IMR-90 (cell line): ENCODE data around the gene CD180. TPM values are rescaled to one million over a fixed set of nuclear protein-coding genes. Genes with fewer than 3 reads are reported as not detected.

ENCODE experiments used
- ATAC-seq: fragments of 200-7000 bp; cut with Tn5 transposase; 2 replicates; pipeline ENCODE4 v1.9.1; 2020; ENCODE audit warnings: low read depth, mild to moderate bottlenecking, moderate library complexity
- BruUV-seq: library from RNA; stranded (reverse); fragments of 400-500 nt; replicated peaks from 2 replicates; lab custom pipeline; 2021; lab: Mats Ljungman, UMichigan
- CTCF ChIA-PET: fragments of 300-600 bp; formaldehyde crosslinking; extraction: SDS; loops from one replicate; lab custom pipeline; 2021; ENCODE audit warnings: antibody characterized with exemption; lab: Yijun Ruan, JAX
- POLR2A ChIA-PET: fragments of 300-600 bp; sonication (Branson Sonifier 250); formaldehyde crosslinking; loops from one replicate; lab custom pipeline; 2022; ENCODE audit warnings: antibody characterized with exemption; ENCODE audit not compliant: unreplicated experiment; lab: Charles Lee
- DNase-seq: peaks from one replicate; pipeline ENCODE4 v3.0.0; 2013
- H2AFZ ChIP-seq: replicated peaks from 2 replicates; pipeline ENCODE3; 2013; ENCODE audit warnings: low read length, mild to moderate bottlenecking; ENCODE audit not compliant: poor library complexity
- H2AK5ac ChIP-seq: 2 replicates; pipeline ENCODE4 v1.6.1; 2013; ENCODE audit warnings: low read depth, low read length, inconsistent platforms
- H2AK9ac ChIP-seq: replicated peaks from 2 replicates; pipeline ENCODE3; 2013; ENCODE audit warnings: mild to moderate bottlenecking, low read depth, low read length, moderate library complexity; ENCODE audit not compliant: poor library complexity
- H2BK120ac ChIP-seq: 2 replicates; pipeline ENCODE4 v1.6.1; 2013; ENCODE audit warnings: low read depth, low read length, inconsistent platforms
- H2BK15ac ChIP-seq: 3 replicates; pipeline ENCODE4 v1.6.1; 2013; ENCODE audit warnings: low read depth, low read length, inconsistent platforms
- H2BK20ac ChIP-seq: 2 replicates; pipeline ENCODE4 v1.6.1; 2013; ENCODE audit warnings: low read depth, mild to moderate bottlenecking, inconsistent platforms, low read length, moderate library complexity
- H2BK5ac ChIP-seq: 2 replicates; pipeline ENCODE4 v1.6.1; 2013; ENCODE audit warnings: mild to moderate bottlenecking, low read depth, low read length, inconsistent platforms; ENCODE audit not compliant: poor library complexity, severe bottlenecking
- H3K14ac ChIP-seq: replicated peaks from 2 replicates; pipeline ENCODE4 v1.6.1; 2013; ENCODE audit warnings: low read depth, low read length, inconsistent platforms
- H3K18ac ChIP-seq: 2 replicates; pipeline ENCODE4 v1.6.1; 2013; ENCODE audit warnings: low read depth, low read length, control low read depth
- H3K23ac ChIP-seq: 2 replicates; pipeline ENCODE4 v1.6.1; 2013; ENCODE audit warnings: low read depth, low read length, inconsistent platforms
- H3K27ac ChIP-seq: 2 replicates; pipeline ENCODE4 v1.5.1; 2013; ENCODE audit warnings: mild to moderate bottlenecking, control low read depth, low read length; ENCODE audit not compliant: insufficient read depth
- H3K27me3 ChIP-seq: 2 replicates; pipeline ENCODE4 v1.6.1; 2013; ENCODE audit warnings: low read length; ENCODE audit not compliant: control insufficient read depth, insufficient read depth
- H3K36me3 ChIP-seq: 2 replicates; pipeline ENCODE4 v1.6.1; 2013; ENCODE audit warnings: low read length, mixed read lengths; ENCODE audit not compliant: control insufficient read depth, insufficient read depth
- H3K4ac ChIP-seq: 2 replicates; pipeline ENCODE4 v1.6.1; 2013; ENCODE audit warnings: low read depth, low read length, inconsistent platforms
- H3K4me1 ChIP-seq: 2 replicates; pipeline ENCODE4 v1.6.1; 2013; ENCODE audit warnings: low read length, mixed read lengths; ENCODE audit not compliant: control insufficient read depth, insufficient read depth
- H3K4me2 ChIP-seq: 2 replicates; pipeline ENCODE4 v1.6.1; 2013; ENCODE audit warnings: low read depth, mild to moderate bottlenecking, control low read depth, low read length, moderate library complexity
- H3K4me3 ChIP-seq: 2 replicates; pipeline ENCODE4 v1.5.1; 2013; ENCODE audit warnings: low read depth, mild to moderate bottlenecking, control low read depth, low read length, moderate library complexity; ENCODE audit not compliant: insufficient read depth
- H3K56ac ChIP-seq: 2 replicates; pipeline ENCODE4 v1.6.1; 2013; ENCODE audit warnings: low read length, inconsistent platforms; ENCODE audit not compliant: insufficient read depth; ENCODE audit errors: extremely low read depth
- H3K79me1 ChIP-seq, 2 experiments: 2 replicates each; pipeline ENCODE4 v1.6.1; 2013; ENCODE audit warnings: low read length in 2 of 2, inconsistent platforms in 1 of 2, low read depth in 1 of 2
- H3K9ac ChIP-seq: 2 replicates; pipeline ENCODE4 v1.6.1; 2013; ENCODE audit warnings: low read depth, low read length, control low read depth
- H3K9me1 ChIP-seq: 2 replicates; pipeline ENCODE4 v1.6.1; 2013; ENCODE audit warnings: low read length, inconsistent platforms; ENCODE audit not compliant: insufficient read depth
- H3K9me3 ChIP-seq: 2 replicates; pipeline ENCODE4 v1.6.1; 2013; ENCODE audit warnings: low read length; ENCODE audit not compliant: control insufficient read depth, insufficient read depth
- H4K20me1 ChIP-seq: 2 replicates; pipeline ENCODE4 v1.6.1; 2013; ENCODE audit warnings: low read length, inconsistent platforms; ENCODE audit not compliant: insufficient read depth
- H4K5ac ChIP-seq: 2 replicates; pipeline ENCODE4 v1.6.1; 2013; ENCODE audit warnings: mild to moderate bottlenecking, low read depth, low read length, control low read depth
- H4K8ac ChIP-seq, 2 experiments: 2 replicates each; pipeline ENCODE4 v1.6.1; 2013; ENCODE audit warnings: low read depth in 2 of 2, low read length in 2 of 2, control low read depth in 1 of 2, inconsistent platforms in 1 of 2
- H4K91ac ChIP-seq: 2 replicates; pipeline ENCODE4 v1.6.1; 2013; ENCODE audit warnings: low read depth, low read length, inconsistent platforms; ENCODE audit not compliant: insufficient read depth
- BHLHE40 ChIP-seq: fragments of 150-350 bp; IDR thresholded peaks from 2 replicates; pipeline ENCODE4 v1.6.1; 2016; ENCODE audit warnings: mild to moderate bottlenecking, low read depth, low read length
- CEBPB ChIP-seq: IDR thresholded peaks from 2 replicates; pipeline ENCODE4 v1.6.1; 2012; ENCODE audit warnings: low read depth, low read length, improper control_type of control experiment
- FOS ChIP-seq: fragments of 150-350 bp; IDR thresholded peaks from 2 replicates; pipeline ENCODE4 v1.6.1; 2016; ENCODE audit warnings: low read depth, low read length
- MAFK ChIP-seq: IDR thresholded peaks from 2 replicates; pipeline ENCODE4 v1.6.1; 2012; ENCODE audit warnings: low read depth, low read length, improper control_type of control experiment
- MAZ ChIP-seq: IDR thresholded peaks from 2 replicates; pipeline ENCODE4 v1.6.1; 2012; ENCODE audit warnings: low read depth, mild to moderate bottlenecking, low read length, improper control_type of control experiment, moderate library complexity, borderline replicate concordance
- MXI1 ChIP-seq: IDR thresholded peaks from 2 replicates; pipeline ENCODE4 v1.6.1; 2012; ENCODE audit warnings: low read depth, mild to moderate bottlenecking, low read length, moderate library complexity, borderline replicate concordance
- NFE2L2 ChIP-seq: fragments of 150-350 bp; IDR thresholded peaks from 2 replicates; pipeline ENCODE4 v1.6.1; 2016; ENCODE audit warnings: low read depth, mild to moderate bottlenecking, low read length
- POLR2A ChIP-seq: IDR thresholded peaks from 2 replicates; pipeline ENCODE4 v1.6.1; 2012; ENCODE audit warnings: mild to moderate bottlenecking, low read depth, low read length
- RAD21 ChIP-seq: IDR thresholded peaks from 2 replicates; pipeline ENCODE4 v1.6.1; 2012; ENCODE audit warnings: low read length, improper control_type of control experiment
- RCOR1 ChIP-seq: IDR thresholded peaks from 2 replicates; pipeline ENCODE4 v1.6.1; 2012; ENCODE audit warnings: mild to moderate bottlenecking, low read length, improper control_type of control experiment; ENCODE audit not compliant: insufficient replicate concordance
- RFX5 ChIP-seq: IDR thresholded peaks from 2 replicates; pipeline ENCODE4 v1.8.0; 2012; ENCODE audit warnings: low read depth, mild to moderate bottlenecking, low read length, moderate library complexity
- SMC3 ChIP-seq: fragments of 150-350 bp; IDR thresholded peaks from 2 replicates; pipeline ENCODE4 v1.6.1; 2016; ENCODE audit warnings: low read depth, mild to moderate bottlenecking, antibody characterized with exemption, low read length, moderate library complexity
- dilution Hi-C: fragments of 300-500 bp; cut with HindIII; formaldehyde crosslinking; loops from one replicate; pipeline ENCODE4 v1.14.3; 2018; ENCODE audit warnings: low sequenced_read_pairs; ENCODE audit not compliant: unreplicated experiment
- in situ Hi-C: fragments of 300-500 bp; cut with MboI; formaldehyde crosslinking; loops from 3 replicates; pipeline ENCODE4 v1.14.3; 2019; ENCODE audit warnings: low sequenced_read_pairs, inconsistent platforms, mixed read lengths
- intact Hi-C: fragments of 100-400 bp; cut with micrococcal nuclease; formaldehyde crosslinking; loops from 2 replicates; pipeline ENCODE4 v1.10.0; 2022
- polyA plus RNA-seq, 3 experiments: library from polyadenylated mRNA; depleted of rRNA; stranded (reverse); fragments of >200 nt; gene quantifications; 2 replicates each; pipeline ENCODE4 v1.2.3, GENCODE V29; 2012; ENCODE audit warnings: low replicate concordance in 1 of 3
- total RNA-seq: library from RNA; depleted of rRNA; stranded (reverse); fragments of >200 nt; gene quantifications from 2 replicates; pipeline ENCODE4 v1.2.3, GENCODE V29; 2012
- TF ChIP-seq, protein P1 (sequence below): fragments of 150-350 bp; IDR thresholded peaks from 2 replicates; pipeline ENCODE4 v1.6.1; 2017; ENCODE audit warnings: mild to moderate bottlenecking, antibody characterized with exemption, low read length, low read depth
- TF ChIP-seq, protein P2 (sequence below): conservative IDR thresholded peaks from 2 replicates; pipeline ENCODE4 v1.5.1; 2012; ENCODE audit warnings: mild to moderate bottlenecking, low read depth, low read length, improper control_type of control experiment

The CD180 gene
- total and polyA plus RNA-seq, 2 of the 4 experiments (the other 2 are of a cell fraction): not detected

DNA sequence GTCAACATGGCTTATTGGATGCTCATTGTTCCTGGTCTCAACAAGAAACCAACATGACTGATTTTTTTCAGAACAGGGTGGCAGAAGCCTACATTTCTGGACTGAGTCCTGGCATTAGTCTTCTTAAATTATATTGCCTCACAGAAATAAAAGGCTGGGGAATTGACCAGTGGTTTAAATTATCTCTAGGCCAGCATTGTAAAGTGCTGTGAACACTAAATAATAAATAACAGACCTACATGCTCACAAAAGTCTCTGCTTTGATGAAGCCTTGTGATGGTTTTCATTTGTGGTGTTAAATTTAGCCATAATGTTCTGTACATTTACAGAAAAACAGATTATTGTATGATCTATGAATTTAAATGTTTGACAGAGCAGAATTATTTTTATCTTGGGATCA is 44.7 kb upstream of the CD180 start:
- no peak overlapping the region for H3K14ac ChIP-seq
- intact Hi-C loops: loop anchor here (5.0 to 10.0 kb wide), 2 partner anchors 156 to 613 kb away; no protein-coding TSS in a partner anchor
- BruUV-seq: no TSS peak
- no peaks in the 10 kb centered on the region for H3K36me3 ChIP-seq
- H3K18ac ChIP-seq: no peak overlapping the region
- no peak overlapping the region for H3K4me2 ChIP-seq
- H3K27ac ChIP-seq: no peak overlapping the region
- no peaks in the 10 kb centered on the region for H3K27me3 ChIP-seq
- H2BK15ac ChIP-seq: no peak overlapping the region
- H4K20me1 ChIP-seq: no peaks in the 10 kb centered on the region
- H3K56ac ChIP-seq: no peak overlapping the region
- H4K5ac ChIP-seq: no peak overlapping the region
- no peak overlapping the region for H3K23ac ChIP-seq
- no peak overlapping the region for H2AFZ ChIP-seq
- H4K91ac ChIP-seq: no peak overlapping the region
- in situ Hi-C loops: loop anchor here (25.0 kb wide), 1 partner anchor 571 kb away; no protein-coding TSS in a partner anchor
- no peak overlapping the region for H2AK9ac ChIP-seq
- TF ChIP-seq MAZ (no peak), RFX5 (no peak), SMC3 (no peak), POLR2A (no peak), MXI1 (no peak), BHLHE40 (no peak), RAD21 (no peak), CEBPB (no peak), NFE2L2 (no peak), FOS (no peak), RCOR1 (no peak), MAFK (no peak)
- TF ChIP-seq, protein P1, sequence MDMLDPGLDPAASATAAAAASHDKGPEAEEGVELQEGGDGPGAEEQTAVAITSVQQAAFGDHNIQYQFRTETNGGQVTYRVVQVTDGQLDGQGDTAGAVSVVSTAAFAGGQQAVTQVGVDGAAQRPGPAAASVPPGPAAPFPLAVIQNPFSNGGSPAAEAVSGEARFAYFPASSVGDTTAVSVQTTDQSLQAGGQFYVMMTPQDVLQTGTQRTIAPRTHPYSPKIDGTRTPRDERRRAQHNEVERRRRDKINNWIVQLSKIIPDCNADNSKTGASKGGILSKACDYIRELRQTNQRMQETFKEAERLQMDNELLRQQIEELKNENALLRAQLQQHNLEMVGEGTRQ: no peak
- TF ChIP-seq, protein P2, sequence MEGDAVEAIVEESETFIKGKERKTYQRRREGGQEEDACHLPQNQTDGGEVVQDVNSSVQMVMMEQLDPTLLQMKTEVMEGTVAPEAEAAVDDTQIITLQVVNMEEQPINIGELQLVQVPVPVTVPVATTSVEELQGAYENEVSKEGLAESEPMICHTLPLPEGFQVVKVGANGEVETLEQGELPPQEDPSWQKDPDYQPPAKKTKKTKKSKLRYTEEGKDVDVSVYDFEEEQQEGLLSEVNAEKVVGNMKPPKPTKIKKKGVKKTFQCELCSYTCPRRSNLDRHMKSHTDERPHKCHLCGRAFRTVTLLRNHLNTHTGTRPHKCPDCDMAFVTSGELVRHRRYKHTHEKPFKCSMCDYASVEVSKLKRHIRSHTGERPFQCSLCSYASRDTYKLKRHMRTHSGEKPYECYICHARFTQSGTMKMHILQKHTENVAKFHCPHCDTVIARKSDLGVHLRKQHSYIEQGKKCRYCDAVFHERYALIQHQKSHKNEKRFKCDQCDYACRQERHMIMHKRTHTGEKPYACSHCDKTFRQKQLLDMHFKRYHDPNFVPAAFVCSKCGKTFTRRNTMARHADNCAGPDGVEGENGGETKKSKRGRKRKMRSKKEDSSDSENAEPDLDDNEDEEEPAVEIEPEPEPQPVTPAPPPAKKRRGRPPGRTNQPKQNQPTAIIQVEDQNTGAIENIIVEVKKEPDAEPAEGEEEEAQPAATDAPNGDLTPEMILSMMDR: no peak
- peaks cover 2% of the 10 kb centered on the region; the same call in 1 of the 2 replicates for H3K4me1 ChIP-seq
- ChIA-PET POLR2A (no interaction called here), CTCF (no interaction called here)
- no peaks in the 10 kb centered on the region for H3K79me1 ChIP-seq
- H3K4ac ChIP-seq: no peak overlapping the region
- H3K9me1 ChIP-seq: no peaks in the 10 kb centered on the region; the same call in 1 of the 2 replicates
- no peak overlapping the region for H4K8ac ChIP-seq
- no peak overlapping the region for H2BK120ac ChIP-seq
- no peaks in the 10 kb centered on the region for H3K9me3 ChIP-seq
- H2AK5ac ChIP-seq: no peak overlapping the region
- H3K9ac ChIP-seq: no peak overlapping the region
- ATAC-seq (no peak), DNase-seq (no peak)
- no peak overlapping the region for H2BK20ac ChIP-seq
- H3K4me3 ChIP-seq: no peak overlapping the region
- dilution Hi-C loops: no loop called here
- no peak overlapping the region for H2BK5ac ChIP-seq
